Measurements from ENCODE around the gene TTLL10. TPM values are rescaled to one million over a fixed set of nuclear protein-coding genes. Genes with fewer than 3 reads are reported as not detected.

Gene TTLL10
- total and polyA plus RNA-seq, 2 of the 8 experiments (the other 6 are each of a cell fraction or from before 2014, with no cell fraction given) = 1.1 to 1.7 TPM

DNA sequence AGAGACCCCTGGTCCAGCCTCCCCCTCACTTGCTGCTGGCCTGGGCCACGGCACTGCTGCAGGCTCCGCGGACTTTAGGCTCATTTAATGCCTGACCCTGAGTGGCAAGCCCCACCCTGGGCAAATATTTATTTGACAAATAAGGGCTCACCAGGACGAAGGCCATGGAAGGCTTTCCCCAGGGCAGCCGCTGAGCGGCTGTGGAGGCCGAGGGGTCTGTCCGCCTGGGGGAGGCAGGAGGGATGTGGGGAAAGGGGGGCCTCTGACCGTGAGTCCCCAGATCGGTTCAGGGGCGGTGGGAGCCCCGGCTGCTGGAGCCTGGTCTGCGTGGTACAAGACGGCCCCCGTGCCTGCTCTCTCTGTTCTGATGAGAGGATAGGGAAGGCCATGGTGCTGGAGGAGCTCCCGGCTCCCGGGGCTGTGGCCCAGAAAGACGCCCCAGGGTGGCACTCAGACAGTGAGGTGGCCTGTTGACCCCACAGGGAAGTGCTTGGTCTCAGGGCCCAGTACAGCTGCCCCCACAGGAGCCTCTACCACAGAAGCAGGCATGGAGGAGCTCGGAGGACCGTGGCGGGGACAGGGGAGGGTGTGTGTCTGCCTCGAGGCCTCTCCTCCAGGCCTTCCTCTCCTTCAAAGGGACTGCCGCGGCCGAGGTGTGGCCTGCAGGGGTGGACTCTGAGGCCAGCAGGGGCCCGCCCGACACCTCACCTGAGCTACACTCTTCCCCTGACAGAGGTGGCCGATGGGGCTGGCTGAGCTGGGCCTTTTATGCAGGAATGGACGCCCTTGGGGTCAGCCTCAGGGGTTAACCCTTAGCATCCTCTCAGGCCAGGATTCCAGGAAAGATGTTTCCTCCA lies 48.7 kb upstream of the TTLL10 start:
- Histone ChIP-seq H3K79me2 (ENCODE audit: control insufficient read depth in 1 of 2, insufficient read depth in 2 of 2, low read length in 2 of 2) (no peaks in the 10 kb centered on the region), H3K14ac (ENCODE audit: insufficient read length) (no peak overlapping the region)

More for the DNA sequence above, 48.7 kb upstream of the TTLL10 start:
- Histone ChIP-seq H3K56ac (replicated peaks; ENCODE audit: insufficient read length, low read depth, low read length) (no peak overlapping the region), H2AFZ (ENCODE audit: low read length) (no peak overlapping the region), H3K79me1 (ENCODE audit: low read depth, low read length) (no peaks in the 10 kb centered on the region), H3K36me3 (ENCODE audit: control insufficient read depth in 2 of 4, insufficient read depth in 4 of 4, low read length in 3 of 4) (no peaks in the 10 kb centered on the region), H3K4me1 (replicated peaks in 1 of 4; ENCODE audit: control insufficient read depth in 3 of 4, insufficient read depth in 4 of 4, low read length in 3 of 4) (peaks cover 0 to 3% (median 2%) of the 10 kb centered on the region in 4 experiments; a peak in 4 of 7 replicates), H3K23ac (ENCODE audit: insufficient read length) (no peak overlapping the region), H4K8ac (ENCODE audit: extremely low read depth, insufficient read depth, low read length) (no peak overlapping the region), H3K4me2 (ENCODE audit: insufficient read depth in 1 of 2, low read depth in 2 of 2, low read length in 2 of 2) (no peak overlapping the region), H3K4me3 (ENCODE audit: extremely low read depth in 1 of 4, insufficient read depth in 2 of 4, low read depth in 3 of 4, low read length in 4 of 4) (no peak overlapping the region), H2BK12ac (ENCODE audit: low read depth, low read length) (no peak overlapping the region), H3K18ac (ENCODE audit: extremely low read depth, low read length) (no peak overlapping the region), H3K9me3 (ENCODE audit: insufficient read depth in 2 of 2, low read depth in 1 of 2, low read length in 1 of 2) (peaks cover 0 to 8% of the 10 kb centered on the region in 2 experiments; a peak in 1 of 4 replicates), H3K27me3 (replicated peaks in 1 of 4; ENCODE audit: control insufficient read depth in 3 of 4, extremely low read depth in 1 of 4, insufficient read depth in 3 of 4, low read length in 3 of 4) (no peaks in the 10 kb centered on the region; a peak in 3 of 7 replicates), H2BK15ac (ENCODE audit: low read length) (no peak overlapping the region), H3K4ac (replicated peaks; ENCODE audit: insufficient read length, low read depth, low read length) (no peak overlapping the region), H4K5ac (ENCODE audit: insufficient read length, low read depth, low read length) (no peak overlapping the region), H2BK5ac (ENCODE audit: low read depth, low read length) (no peak overlapping the region), H3K9ac (replicated peaks in 1 of 4; ENCODE audit: extremely low read depth in 1 of 4, low read depth in 3 of 4, low read length in 3 of 4) (no peak overlapping the region), H3K27ac (ENCODE audit: low read depth, low read length) (no peak overlapping the region), H2BK120ac (replicated peaks; ENCODE audit: low read depth, low read length) (no peak overlapping the region), H2AK5ac (ENCODE audit: low read depth, low read length) (no peak overlapping the region), H4K20me1 (replicated peaks in 1 of 2; ENCODE audit: control insufficient read depth in 1 of 2, insufficient read depth in 2 of 2, low read length in 2 of 2) (peaks cover 0 to 3% of the 10 kb centered on the region in 2 experiments), H4K91ac (replicated peaks; ENCODE audit: insufficient read length, low read length) (no peak overlapping the region), H3K23me2 (ENCODE audit: low read depth, low read length) (no peaks in the 10 kb centered on the region), H2BK20ac (ENCODE audit: low read length) (no peak overlapping the region)
- FAIRE-seq (no peak), DNase-seq (ENCODE audit: low read depth in 1 of 2, low spot score in 2 of 2) (no peak)
- TF ChIP-seq HDAC6 (IDR thresholded peaks at IDR 0.05; ENCODE audit: low read depth, low read length) (no peak), RBBP5 (IDR thresholded peaks at IDR 0.05; ENCODE audit: borderline replicate concordance, low read depth, low read length) (no peak), TBP (IDR thresholded peaks at IDR 0.05; ENCODE audit: low read depth, low read length) (no peak), EZH2 (IDR thresholded peaks at IDR 0.05; ENCODE audit: low read depth, low read length, severe bottlenecking) (no peak), CBX5 (IDR thresholded peaks at IDR 0.05; ENCODE audit: low read depth, low read length) (no peak), MAFK (IDR thresholded peaks at IDR 0.05; ENCODE audit: low read depth, low read length) (no peak), KDM4A (IDR thresholded peaks at IDR 0.05; ENCODE audit: low read depth, low read length, severe bottlenecking) (no peak)
- ChIA-PET CTCF (ENCODE audit: partially characterized antibody) (interaction anchor here (0.7 to 1.7 kb wide), 13 partner anchors 45 to 166 kb away, joined by 3 to 5 read pairs (median 3); no protein-coding TSS in a partner anchor), POLR2A (ENCODE audit: partially characterized antibody) (interaction anchor here (1.0 to 1.6 kb wide), 3 partner anchors 16 to 106 kb away, joined by 3 to 4 read pairs (median 3); partner anchors contain the start of genes B3GALT6 and SDF4)
- WGBS, 2 experiments (ENCODE audit: extremely low coverage in 1 of 2, insufficient coverage in 1 of 2, insufficient read length in 1 of 2, insufficient replicate concordance in 2 of 2, low coverage in 1 of 2, low lambda C conversion rate in 2 of 2, missing lambda C conversion rate in 1 of 2) = 90% methylated on average over 25 of the region's 29 CpGs; no CpG with 5 or more reads in 1 of the 2 experiments

All from H1 (cell line).